ENCODE measurements around the gene RXRA. TPM values are rescaled to one million over a fixed set of nuclear protein-coding genes. Genes with fewer than 3 reads are reported as not detected.

The RXRA gene
- total RNA-seq, 1 donor from 2014 or later = 85.7 TPM

- Histone ChIP-seq H3K27ac (peak overlapping the region; percentile 88), H3K27me3 (ENCODE audit: low read depth) (no peaks in the 10 kb centered on the region), H3K4me3 (peak overlapping the region; percentile 40), H3K4me1 (peaks cover 98% of the 10 kb centered on the region), H3K9me3 (no peaks in the 10 kb centered on the region), H3K36me3 (no peaks in the 10 kb centered on the region)
- intact Hi-C loops (cut with DNase I) = no loop called here
- no peak for DNase-seq
- no peak for TF ChIP-seq CTCF (IDR thresholded peaks at IDR 0.05)
- ATAC-seq = no peak
Observed at GRCh38 chr9:134376386-134377142, 50.3 kb downstream of the RXRA start.

- DNase-seq (no peak), ATAC-seq (no peak)
- H3K36me3 ChIP-seq = no peaks in the 10 kb centered on the region
- no peak for TF ChIP-seq CTCF (IDR thresholded peaks at IDR 0.05)
- intact Hi-C loops (cut with DNase I) = no loop called here
- H3K4me1 ChIP-seq = peaks cover 100% of the 10 kb centered on the region
- H3K27me3 ChIP-seq (ENCODE audit: low read depth) = no peaks in the 10 kb centered on the region
- H3K9me3 ChIP-seq = no peaks in the 10 kb centered on the region
- H3K27ac ChIP-seq = peak overlapping the region; percentile 88
- H3K4me3 ChIP-seq = no peak overlapping the region
Observed at GRCh38 chr9:134377143-134377484, 50.9 kb downstream of the RXRA start.

GRCh38 chr9:134377976-134378375, 51.7 kb downstream of the RXRA start:
- H3K27ac ChIP-seq = peak overlapping the region; percentile 46
- peak; percentile 11 to 29 for ATAC-seq
- TF ChIP-seq CTCF (IDR thresholded peaks at IDR 0.05) = no peak

GRCh38 chr9:134378901-134379338, 52.7 kb downstream of the RXRA start:
- Histone ChIP-seq H3K4me3 (peak overlapping the region; percentile 4), H3K4me1 (peaks cover 99% of the 10 kb centered on the region), H3K36me3 (no peaks in the 10 kb centered on the region), H3K27ac (peak overlapping the region; percentile 60), H3K27me3 (ENCODE audit: low read depth) (no peaks in the 10 kb centered on the region), H3K9me3 (no peaks in the 10 kb centered on the region)
- intact Hi-C loops (cut with DNase I) = no loop called here
- ATAC-seq = peak in 1 of 2 donors; percentile 1
- TF ChIP-seq CTCF (IDR thresholded peaks at IDR 0.05) = no peak
- peak; percentile 70 for DNase-seq

More at GRCh38 chr9:134377976-134378375, 51.7 kb downstream of the RXRA start:
- no peak overlapping the region for H3K4me3 ChIP-seq
- no peaks in the 10 kb centered on the region for H3K27me3 ChIP-seq (ENCODE audit: low read depth)
- intact Hi-C loops (cut with DNase I) = no loop called here
- H3K9me3 ChIP-seq = no peaks in the 10 kb centered on the region
- peak; percentile 87 for DNase-seq
- H3K36me3 ChIP-seq = no peaks in the 10 kb centered on the region
- H3K4me1 ChIP-seq = peaks cover 100% of the 10 kb centered on the region

GRCh38 chr9:134379831-134380365, 53.6 kb downstream of the RXRA start:
- Histone ChIP-seq H3K27ac (peak overlapping the region; percentile 60), H3K4me3 (no peak overlapping the region), H3K36me3 (no peaks in the 10 kb centered on the region), H3K9me3 (no peaks in the 10 kb centered on the region), H3K27me3 (ENCODE audit: low read depth) (no peaks in the 10 kb centered on the region), H3K4me1 (peaks cover 97% of the 10 kb centered on the region)
- no peak for TF ChIP-seq CTCF (IDR thresholded peaks at IDR 0.05)
- intact Hi-C loops (cut with DNase I) = no loop called here
- no peak for ATAC-seq
- no peak for DNase-seq

All from lower lobe of right lung (tissue), 2 donors.